Measurements from ENCODE around the gene CD82.

CD82 gene

DNA sequence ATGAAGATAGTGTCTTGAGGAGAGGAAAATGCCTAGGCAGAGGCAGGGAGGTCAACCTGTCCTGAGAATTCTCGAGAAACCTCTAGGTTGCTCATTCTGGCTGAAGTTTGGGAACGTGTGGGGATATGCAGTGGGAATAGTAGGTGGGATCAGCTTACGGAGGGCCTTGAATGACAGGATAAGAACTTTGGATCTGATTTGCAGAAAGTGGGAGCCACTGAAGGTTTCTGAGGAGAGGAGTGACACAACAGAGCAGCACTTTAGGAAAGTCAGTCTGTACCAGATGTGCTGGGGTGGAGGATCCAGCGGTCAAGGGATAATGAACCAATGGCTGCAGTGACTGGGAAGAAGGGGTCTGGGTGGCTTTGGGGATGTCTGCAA, 2.4 kb downstream of the CD82 start:
- Histone ChIP-seq H3K9me3 (no peaks in the 10 kb centered on the region), H3K36me3 (no peaks in the 10 kb centered on the region), H3K27me3 (no peaks in the 10 kb centered on the region), H3K4me1 (peaks cover 92% of the 10 kb centered on the region), H3K27ac (peak overlapping the region; percentile 96), H3K9ac (peak overlapping the region; percentile 80), H4K20me1 (no peaks in the 10 kb centered on the region), H3K4me2 (peak overlapping the region; percentile 99), H3K4me3 (peak overlapping the region; percentile 55; the same call in 1 of the 2 replicates)
- TF ChIP-seq Cebpa-rat (IDR thresholded peaks at IDR 0.05) = no peak

DNA sequence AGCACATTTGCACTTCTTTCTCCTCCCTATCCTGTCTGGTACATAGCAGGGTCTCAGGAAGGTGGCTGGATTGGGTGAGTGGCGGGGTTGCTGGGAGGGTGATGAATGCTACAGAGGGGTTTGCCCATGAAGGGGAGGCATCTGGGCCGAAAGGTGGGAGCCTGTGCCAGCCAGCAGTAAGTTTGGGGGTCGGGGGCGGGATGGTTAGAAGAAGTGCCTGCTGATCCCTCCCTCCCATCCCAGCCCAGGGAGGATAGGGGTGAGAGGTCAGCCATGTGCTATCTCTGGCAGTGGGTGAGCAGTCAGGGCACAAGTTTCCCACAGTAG, 2.8 kb downstream of the CD82 start:
- Histone ChIP-seq H3K27ac (peak overlapping the region; percentile 96), H3K4me3 (peak overlapping the region; percentile 55), H3K36me3 (no peaks in the 10 kb centered on the region), H3K27me3 (no peaks in the 10 kb centered on the region), H3K9ac (peak overlapping the region; percentile 80), H4K20me1 (no peaks in the 10 kb centered on the region), H3K9me3 (no peaks in the 10 kb centered on the region), H3K4me1 (peaks cover 94% of the 10 kb centered on the region), H3K4me2 (peak overlapping the region; percentile 99)
- TF ChIP-seq Cebpa-rat (IDR thresholded peaks at IDR 0.05) = no peak

DNA sequence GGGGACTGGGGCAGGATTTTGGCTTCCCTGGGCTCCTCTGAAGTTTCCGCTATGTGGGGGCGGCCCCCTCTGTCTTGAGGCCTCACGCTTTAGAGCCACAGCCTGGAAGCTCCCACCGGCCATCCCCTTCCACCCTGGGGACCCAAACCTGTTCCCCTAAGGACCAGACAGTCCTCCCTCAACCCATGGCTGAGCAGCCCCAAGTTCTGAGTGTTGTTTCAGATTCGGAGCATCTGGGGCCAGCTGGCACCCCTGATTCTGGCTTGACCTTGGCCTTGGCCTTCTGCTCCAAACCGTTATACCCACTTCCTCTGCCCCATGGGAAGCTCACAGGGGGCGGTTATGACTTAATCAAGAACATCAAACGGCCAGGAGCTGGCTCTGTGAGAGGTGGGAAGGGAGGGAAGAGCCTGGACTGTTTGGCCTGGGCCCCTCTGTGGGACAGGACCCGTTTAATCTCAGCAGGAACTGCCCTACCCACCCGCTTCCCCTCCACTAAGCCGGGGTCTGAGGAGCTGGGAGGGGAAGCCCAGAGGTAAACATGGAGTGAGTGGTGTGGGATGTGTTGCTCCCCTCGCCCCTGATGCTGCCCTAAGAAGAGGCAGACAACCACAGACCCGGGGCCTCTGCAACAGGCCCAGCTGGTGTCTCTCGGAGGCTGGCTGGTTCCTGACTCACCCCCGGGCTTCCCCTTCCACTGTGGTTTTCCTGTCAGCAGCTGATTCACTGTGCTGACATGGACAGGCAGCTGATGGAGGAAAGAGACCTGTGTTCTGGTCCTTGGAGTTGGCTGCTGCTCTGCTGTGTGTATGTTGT, 3.4 kb downstream of the CD82 start:
- H3K4me3 ChIP-seq = peak overlapping the region; percentile 55
- peak overlapping the region; percentile 96 for H3K27ac ChIP-seq
- H3K9me3 ChIP-seq = no peaks in the 10 kb centered on the region
- no peaks in the 10 kb centered on the region for H3K36me3 ChIP-seq
- H4K20me1 ChIP-seq = no peaks in the 10 kb centered on the region
- H3K4me1 ChIP-seq = peaks cover 94% of the 10 kb centered on the region
- peak overlapping the region; percentile 99 for H3K4me2 ChIP-seq
- TF ChIP-seq Cebpa-rat (IDR thresholded peaks at IDR 0.05) = peak; percentile 29; the same call in 1 of the 2 replicates
- H3K27me3 ChIP-seq = no peaks in the 10 kb centered on the region
- H3K9ac ChIP-seq = peak overlapping the region; percentile 80

GRCh38 chr11:44570411-44571155, 5.1 kb downstream of the CD82 start:
- no peak for TF ChIP-seq Cebpa-rat (IDR thresholded peaks at IDR 0.05)
- Histone ChIP-seq H3K4me2 (peak overlapping the region; percentile 99), H3K4me1 (peaks cover 99% of the 10 kb centered on the region), H4K20me1 (no peaks in the 10 kb centered on the region), H3K27ac (peak overlapping the region; percentile 96), H3K9ac (peak overlapping the region; percentile 80; the same call in 1 of the 2 replicates), H3K27me3 (no peaks in the 10 kb centered on the region), H3K9me3 (no peaks in the 10 kb centered on the region), H3K36me3 (no peaks in the 10 kb centered on the region), H3K4me3 (no peak overlapping the region)

GRCh38 chr11:44571871-44572270, 6.4 kb downstream of the CD82 start:
- Histone ChIP-seq H3K27ac (peak overlapping the region; percentile 32; the same call in 1 of the 2 replicates), H3K27me3 (no peaks in the 10 kb centered on the region), H3K4me3 (no peak overlapping the region), H3K4me2 (peak overlapping the region; percentile 99), H4K20me1 (peaks cover 6% of the 10 kb centered on the region; the same call in 1 of the 2 replicates), H3K4me1 (peaks cover 99% of the 10 kb centered on the region), H3K9ac (0 out of 2 replicates have a peak overlapping the region, but pooled peaks have one; percentile 9), H3K9me3 (no peaks in the 10 kb centered on the region), H3K36me3 (0 out of 2 replicates have a peak, but pooled peaks cover 3% of the 10 kb centered on the region)
- no peak for TF ChIP-seq Cebpa-rat (IDR thresholded peaks at IDR 0.05)

- no peaks in the 10 kb centered on the region for H3K9me3 ChIP-seq
- peaks cover 12% of the 10 kb centered on the region; the same call in 1 of the 2 replicates for H4K20me1 ChIP-seq
- no peak overlapping the region for H3K4me3 ChIP-seq
- H3K27me3 ChIP-seq = no peaks in the 10 kb centered on the region
- TF ChIP-seq Cebpa-rat (IDR thresholded peaks at IDR 0.05) = no peak
- H3K9ac ChIP-seq = no peak overlapping the region
- peak overlapping the region; percentile 99 for H3K4me2 ChIP-seq
- H3K4me1 ChIP-seq = peaks cover 99% of the 10 kb centered on the region
- H3K36me3 ChIP-seq = 0 out of 2 replicates have a peak, but pooled peaks cover 3% of the 10 kb centered on the region
- peak overlapping the region; percentile 82; the same call in 1 of the 2 replicates for H3K27ac ChIP-seq
Observed at GRCh38 chr11:44572436-44572835, 7.0 kb downstream of the CD82 start.

GRCh38 chr11:44572884-44573283, 7.4 kb downstream of the CD82 start:
- peaks cover 16% of the 10 kb centered on the region; the same call in 1 of the 2 replicates for H4K20me1 ChIP-seq
- H3K9me3 ChIP-seq = no peaks in the 10 kb centered on the region
- 0 out of 2 replicates have a peak, but pooled peaks cover 3% of the 10 kb centered on the region for H3K36me3 ChIP-seq
- H3K9ac ChIP-seq = no peak overlapping the region
- peaks cover 99% of the 10 kb centered on the region for H3K4me1 ChIP-seq
- H3K27ac ChIP-seq = peak overlapping the region; percentile 82; the same call in 1 of the 2 replicates
- H3K27me3 ChIP-seq = no peaks in the 10 kb centered on the region
- H3K4me2 ChIP-seq = peak overlapping the region; percentile 99
- TF ChIP-seq Cebpa-rat (IDR thresholded peaks at IDR 0.05) = no peak
- H3K4me3 ChIP-seq = no peak overlapping the region

GRCh38 chr11:44573333-44573732, 7.9 kb downstream of the CD82 start:
- no peak overlapping the region for H3K4me3 ChIP-seq
- H3K4me2 ChIP-seq = peak overlapping the region; percentile 99
- no peaks in the 10 kb centered on the region for H3K27me3 ChIP-seq
- no peaks in the 10 kb centered on the region for H3K9me3 ChIP-seq
- peaks cover 99% of the 10 kb centered on the region for H3K4me1 ChIP-seq
- peak overlapping the region; percentile 57; the same call in 1 of the 2 replicates for H3K9ac ChIP-seq
- H3K36me3 ChIP-seq = 0 out of 2 replicates have a peak, but pooled peaks cover 3% of the 10 kb centered on the region
- peaks cover 20% of the 10 kb centered on the region; the same call in 1 of the 2 replicates for H4K20me1 ChIP-seq
- peak overlapping the region; percentile 82; the same call in 1 of the 2 replicates for H3K27ac ChIP-seq
- TF ChIP-seq Cebpa-rat (IDR thresholded peaks at IDR 0.05) = no peak

DNA sequence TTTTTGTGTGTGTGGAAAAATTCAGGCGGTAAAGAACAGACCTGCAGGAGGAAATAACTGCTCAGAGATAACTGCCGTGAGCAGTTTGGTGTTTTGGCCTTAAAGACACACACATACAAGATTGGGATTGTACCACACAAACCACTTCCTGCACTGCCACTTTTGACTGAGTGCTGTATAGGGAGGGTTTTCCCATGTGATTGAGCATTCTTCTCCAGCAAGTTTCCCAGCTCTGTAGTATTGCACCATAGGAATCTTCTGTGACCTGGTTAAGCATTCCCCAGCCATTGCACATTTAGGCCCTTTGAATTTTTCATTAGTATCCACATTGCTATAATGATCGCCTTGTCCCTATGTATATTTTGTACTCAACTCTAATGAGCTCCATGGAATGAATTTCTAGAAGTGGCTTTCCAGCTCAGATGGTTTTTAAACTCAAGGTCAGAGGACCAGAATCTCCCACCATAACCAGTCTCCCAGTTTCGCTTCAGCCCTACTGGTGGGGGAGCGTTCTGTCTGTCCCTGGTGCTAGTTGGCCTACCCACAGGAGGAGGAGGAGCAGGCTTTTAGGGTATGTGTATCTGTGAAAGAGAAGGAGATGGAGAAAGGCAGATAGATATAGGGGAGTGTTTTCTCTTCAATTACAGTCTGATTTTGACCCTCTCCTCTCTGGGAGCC, 9.3 kb downstream of the CD82 start:
- Histone ChIP-seq H3K36me3 (0 out of 2 replicates have a peak, but pooled peaks cover 3% of the 10 kb centered on the region), H3K9ac (peak overlapping the region; percentile 57), H3K27ac (peak overlapping the region; percentile 82), H3K9me3 (no peaks in the 10 kb centered on the region), H4K20me1 (peaks cover 20% of the 10 kb centered on the region; the same call in 1 of the 2 replicates), H3K4me3 (peak overlapping the region; percentile 34), H3K4me2 (peak overlapping the region; percentile 99), H3K4me1 (peaks cover 100% of the 10 kb centered on the region), H3K27me3 (no peaks in the 10 kb centered on the region)
- TF ChIP-seq Cebpa-rat (IDR thresholded peaks at IDR 0.05) = no peak
